HG03139 (cell line): ENCODE measurements around the gene ASXL3.
A peak's percentile ranks its signal among the peaks of the same experiment; 100 is the strongest.

Experiments used
- ATAC-seq: cut with Tn5 transposase; IDR thresholded peaks from one replicate; pipeline ENCODE4 v1.9.1; 2021; ENCODE audit not compliant: unreplicated experiment

Gene ASXL3

DNA sequence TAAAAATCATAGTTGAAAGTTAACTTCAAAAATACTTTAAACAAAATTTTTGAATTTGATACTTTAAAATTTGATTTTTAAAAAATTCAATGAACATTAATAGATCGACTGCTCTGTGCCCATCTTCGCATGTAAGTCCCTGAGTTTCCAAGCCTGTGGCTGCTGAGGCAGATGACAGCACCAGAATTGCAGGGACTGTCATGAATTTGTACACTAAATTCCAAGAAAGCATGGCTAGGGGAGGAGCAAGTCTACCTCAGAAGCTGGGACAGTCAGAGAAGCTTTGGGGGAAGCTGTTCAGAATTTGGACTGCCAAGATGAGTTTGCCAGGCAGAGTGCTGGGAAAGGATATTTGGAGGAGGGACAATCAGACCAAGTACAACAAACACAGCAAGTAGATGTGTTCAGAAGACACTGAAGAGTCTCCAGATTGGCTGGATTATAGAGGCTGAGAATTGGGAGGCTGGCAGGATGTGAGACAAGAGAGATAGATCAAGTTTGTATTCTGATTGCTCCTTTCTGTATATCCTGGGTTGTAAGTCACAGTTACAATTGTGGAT lies 79.0 kb downstream of the ASXL3 start:
- ATAC-seq: no peak

DNA sequence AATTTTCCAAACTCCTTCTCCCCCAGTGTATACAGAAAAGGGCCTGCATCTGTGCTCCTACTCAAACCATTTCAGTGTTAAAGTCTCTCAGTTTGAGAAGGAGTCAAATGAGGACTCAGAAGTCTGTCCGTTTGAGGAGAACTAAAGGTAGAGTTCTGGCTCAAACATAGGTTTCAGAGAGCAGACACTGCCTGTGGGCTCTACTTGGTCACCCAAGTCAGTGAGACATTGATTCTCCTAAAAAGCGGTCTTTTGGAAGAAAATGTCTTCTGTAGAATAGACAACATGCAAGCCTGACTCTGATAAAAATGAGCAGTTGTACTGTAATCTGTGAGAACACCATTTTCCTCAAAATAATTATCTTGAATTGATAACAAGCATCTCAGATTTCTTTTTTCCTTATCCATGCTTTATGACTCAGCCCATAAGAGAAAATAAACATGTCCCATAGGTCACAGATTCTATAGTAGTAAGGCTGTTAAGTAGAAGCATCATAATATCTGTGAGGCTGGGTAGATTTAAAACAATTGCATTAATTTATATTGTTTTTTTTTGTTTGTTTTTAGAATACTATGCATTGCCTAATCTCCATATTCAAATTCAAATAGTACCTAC lies 82.8 kb downstream of the ASXL3 start:
- ATAC-seq: no peak

DNA sequence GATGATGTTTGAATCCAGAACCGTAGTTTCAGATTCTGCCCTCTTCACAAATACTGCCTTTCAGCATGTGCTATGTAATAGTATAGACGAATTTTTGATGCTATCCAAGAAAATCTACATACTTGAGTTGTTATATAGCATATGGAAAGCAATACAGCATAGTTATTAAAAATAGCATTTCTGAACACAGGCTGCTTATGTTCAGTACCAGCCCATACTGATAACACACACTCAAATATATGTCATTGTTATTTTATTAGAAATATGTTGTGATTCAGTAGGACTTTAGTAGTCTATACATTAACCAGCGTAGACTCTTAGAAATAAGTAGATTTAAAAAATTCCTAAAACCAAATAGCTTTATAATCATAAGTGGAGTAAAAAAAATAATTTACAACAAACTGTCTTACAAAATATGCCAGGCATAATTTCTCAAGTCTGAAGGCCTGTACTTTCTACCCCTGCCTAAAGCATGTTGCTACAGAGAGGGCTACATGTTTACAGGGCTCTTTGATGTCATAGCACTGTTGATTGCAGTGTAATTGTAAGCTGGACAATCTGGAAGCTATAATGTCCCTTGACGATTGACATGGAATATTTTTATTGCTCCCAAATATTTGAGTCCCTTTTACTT lies 86.3 kb downstream of the ASXL3 start:
- no peak for ATAC-seq

DNA sequence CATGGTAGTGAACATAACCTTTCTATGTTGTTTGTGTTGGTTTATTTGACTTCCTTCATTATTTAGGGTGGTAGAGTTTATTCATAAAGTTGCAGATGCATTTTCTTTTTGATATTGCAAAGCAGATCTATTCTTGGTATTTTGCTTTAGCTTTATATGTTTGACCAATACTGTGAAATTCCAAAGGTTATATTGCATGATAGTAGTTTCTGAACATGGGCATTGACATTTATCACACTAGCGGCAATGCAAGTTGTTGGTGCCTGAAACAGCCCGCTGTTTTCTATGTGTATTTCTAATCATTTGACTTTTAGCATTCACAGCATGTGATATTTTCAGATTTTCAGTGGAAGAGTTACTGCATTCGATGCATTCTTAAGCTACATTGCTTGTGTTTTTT lies 87.2 kb downstream of the ASXL3 start:
- ATAC-seq: no peak

DNA sequence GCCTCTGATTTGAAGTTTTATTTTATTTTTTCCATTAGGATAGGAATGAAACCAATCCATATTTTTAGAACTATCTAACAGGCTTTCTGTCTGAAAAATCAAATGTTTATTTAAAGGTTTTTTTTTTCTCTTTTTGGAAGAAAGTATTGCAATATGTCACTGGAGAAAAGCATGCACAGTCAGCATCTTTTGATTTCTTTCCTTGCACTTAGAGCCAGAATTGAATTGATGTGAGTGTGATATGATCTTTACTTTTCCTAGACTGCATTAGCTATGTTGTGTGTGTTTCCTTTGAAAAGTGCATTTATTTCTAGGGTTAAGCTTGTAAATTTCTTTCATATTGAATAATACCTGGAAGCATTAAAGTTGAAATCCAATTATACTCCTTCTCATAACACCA lies 87.6 kb downstream of the ASXL3 start:
- ATAC-seq: no peak

DNA sequence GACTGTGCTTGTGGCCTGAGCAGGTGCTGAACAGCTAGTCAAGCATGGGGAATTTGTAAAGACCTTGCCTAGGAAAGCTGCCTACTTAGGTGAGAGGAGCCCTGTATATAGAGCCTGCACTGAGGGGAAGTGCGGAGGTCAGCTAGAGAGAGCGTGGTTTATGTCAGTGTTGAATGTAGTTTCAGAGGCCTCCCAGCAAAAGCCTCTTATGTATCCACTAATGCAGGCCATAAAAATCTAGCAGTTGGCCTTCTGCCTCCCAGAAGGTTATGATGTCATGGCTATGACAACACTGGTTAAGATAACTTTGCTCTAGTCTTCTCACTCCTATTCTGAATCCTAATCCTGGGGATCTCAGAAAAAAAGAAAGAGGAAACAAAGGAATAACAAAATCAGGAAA lies 88.9 kb downstream of the ASXL3 start:
- no peak for ATAC-seq

DNA sequence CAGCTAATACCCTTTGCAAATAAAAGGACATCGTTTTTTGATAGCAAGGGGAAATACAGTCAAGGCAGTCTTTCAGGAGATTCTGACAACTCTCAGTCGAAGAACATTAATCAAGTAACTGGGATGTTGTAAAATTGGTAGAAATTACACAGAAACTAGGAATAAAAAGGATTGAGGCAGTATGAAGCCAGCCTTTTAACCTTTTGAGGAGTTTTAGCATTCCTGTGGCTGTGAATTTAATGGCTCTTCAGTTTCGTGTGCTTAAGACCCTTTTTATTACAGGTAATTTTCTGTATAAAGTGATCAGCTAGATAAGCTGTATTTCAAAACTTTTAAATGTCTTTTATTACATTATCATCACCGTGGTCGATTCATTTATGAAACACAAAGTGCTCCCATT lies 91.6 kb downstream of the ASXL3 start:
- no peak for ATAC-seq

DNA sequence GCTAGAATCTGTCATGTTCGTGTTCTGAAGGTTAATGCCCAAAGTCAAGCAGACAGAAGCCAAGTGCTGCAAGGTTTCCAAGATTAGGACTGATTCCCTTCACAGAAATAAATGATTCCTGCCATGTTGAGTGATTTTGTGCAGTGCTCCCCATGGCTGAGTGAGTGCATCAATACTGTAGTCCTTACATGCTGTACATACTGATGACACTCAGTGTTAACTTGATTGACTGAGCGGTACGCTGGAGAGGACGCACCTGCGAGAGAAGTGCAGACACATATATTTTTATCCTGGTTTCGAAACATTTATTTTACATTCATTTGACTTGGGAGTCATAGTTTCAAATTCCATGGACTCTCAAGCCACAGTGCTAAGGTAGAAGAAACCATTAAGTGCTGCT lies 92.0 kb downstream of the ASXL3 start:
- ATAC-seq: no peak

DNA sequence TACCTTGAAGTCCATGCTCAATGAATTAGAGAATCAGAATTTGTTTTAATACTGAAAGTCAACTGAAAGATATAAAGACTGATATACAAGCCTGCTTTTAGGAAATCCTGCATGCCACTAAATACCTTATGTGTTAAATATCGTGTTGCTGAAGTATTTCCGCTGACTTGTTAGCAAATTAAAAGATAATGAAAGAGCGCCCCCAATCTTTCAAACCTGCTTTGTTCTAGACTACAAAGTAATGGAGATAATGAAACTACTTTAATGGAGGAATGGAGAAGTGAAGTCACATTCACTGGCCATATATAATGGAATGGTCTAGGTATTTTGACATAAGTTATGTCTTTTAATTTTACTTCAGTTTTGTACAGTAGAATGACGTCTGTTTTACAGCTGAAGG lies 95.7 kb downstream of the ASXL3 start:
- no peak for ATAC-seq

DNA sequence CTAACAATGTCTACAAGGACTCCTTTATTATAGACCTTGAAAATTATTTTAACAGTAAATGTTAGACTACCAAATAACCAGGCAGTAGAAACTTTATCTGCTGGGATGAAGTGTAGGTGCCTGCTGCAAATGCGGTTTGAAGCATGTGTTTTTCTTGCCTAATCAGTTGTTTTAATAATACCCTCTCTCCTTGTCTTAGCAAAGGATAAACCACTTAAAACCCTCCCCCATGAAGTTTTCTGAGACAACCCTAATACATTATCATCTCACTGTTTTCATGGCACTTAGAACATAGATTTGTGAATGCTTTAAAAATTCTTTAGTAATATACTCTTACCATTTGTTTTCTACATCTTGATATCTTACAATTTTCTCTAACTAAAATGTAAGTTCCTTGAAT lies 98.6 kb downstream of the ASXL3 start:
- ATAC-seq: no peak

DNA sequence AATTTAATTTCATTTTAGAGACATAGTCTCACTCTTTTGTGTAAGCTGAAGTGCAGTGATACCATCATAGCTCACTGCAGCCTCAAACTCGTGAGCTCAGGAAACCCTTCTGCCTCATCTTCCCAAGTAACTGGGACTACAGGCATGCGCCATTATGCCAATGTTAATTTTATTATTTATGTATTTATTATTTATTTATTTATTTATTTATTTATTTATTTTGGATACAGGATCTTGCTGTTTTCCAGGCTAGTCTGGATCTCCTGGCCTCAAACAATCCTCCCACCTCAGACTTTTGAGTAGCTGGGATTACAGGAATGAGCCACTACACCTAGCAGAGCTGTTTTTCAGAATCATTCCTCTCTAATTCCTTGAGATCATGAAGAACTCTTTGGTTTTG lies 99.9 kb downstream of the ASXL3 start:
- no peak for ATAC-seq

DNA sequence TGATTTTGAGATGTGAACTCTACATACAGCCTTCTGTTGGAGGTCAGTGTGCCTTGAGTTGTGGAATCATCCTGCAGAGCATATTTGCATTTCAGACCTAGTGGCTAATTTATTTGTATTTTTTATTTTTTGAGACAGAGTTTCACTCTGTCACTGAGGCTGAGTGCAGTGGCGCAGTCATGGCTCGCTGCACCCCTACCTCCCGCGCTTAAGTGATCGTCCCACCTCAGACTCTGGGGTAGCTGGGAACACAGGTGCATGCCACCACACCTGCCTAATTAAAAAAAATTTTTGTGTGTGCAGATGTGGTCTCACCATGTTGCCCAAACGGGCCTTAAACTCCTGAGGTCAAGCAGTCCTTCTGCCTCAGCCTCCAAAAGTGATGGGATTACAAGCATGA lies 104.4 kb downstream of the ASXL3 start:
- no peak for ATAC-seq

DNA sequence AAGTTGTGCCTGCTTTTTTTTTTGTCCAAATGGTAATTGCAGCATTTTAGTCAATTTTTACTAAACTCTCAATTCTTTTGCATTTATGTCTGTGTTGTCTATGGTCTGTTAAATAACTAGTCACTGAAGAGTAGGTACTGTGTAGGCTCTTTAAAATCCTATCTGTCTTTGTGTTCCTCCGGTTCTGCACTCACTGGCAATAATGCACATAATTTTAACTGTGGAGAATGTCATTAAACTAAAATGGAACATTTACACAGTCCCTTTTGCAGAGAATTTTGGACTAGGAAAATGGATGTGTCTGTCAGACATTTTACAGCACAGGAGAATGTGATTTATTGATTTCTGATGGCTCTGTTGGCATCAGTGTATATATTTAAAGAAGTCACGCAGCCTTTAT lies 116.6 kb downstream of the ASXL3 start:
- ATAC-seq: no peak

DNA sequence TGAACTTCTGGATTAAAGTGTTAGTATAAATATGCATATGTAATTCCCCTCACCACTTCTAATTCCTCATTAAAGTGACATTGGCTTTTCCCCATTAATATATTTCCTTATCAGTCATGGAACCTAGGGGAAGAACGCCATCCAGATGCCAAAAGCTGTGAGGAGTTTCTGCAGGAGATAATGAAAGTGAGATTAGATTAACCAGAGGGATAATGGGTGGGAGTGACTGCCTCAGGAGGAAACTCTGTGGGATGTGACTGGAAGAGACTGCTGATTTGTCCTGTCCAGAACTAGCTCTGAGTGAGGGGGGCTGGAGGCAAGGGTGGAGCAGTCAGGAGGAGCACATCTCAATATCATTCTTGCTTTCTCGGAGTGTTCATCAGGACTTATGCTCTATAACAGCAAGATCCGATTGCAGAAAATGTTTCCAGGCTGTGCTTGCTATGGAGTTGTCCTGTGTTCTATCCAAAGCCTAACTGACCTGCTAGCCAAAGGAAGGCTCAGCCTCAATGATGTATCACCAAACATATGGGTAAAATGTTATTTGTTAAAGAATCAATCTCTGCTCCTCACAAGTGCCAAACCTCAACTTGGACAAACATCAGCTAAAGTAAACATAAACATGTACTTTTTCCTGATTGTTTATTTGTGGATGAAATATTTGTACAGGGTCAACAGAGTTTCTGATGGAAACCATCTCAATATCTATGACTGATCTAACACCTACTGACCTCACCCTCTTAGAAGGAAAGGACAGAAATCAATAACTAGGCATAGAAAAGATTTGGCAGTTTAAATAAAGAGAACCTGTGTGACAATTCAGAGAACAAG lies 118.5 kb downstream of the ASXL3 start:
- ATAC-seq: no peak

DNA sequence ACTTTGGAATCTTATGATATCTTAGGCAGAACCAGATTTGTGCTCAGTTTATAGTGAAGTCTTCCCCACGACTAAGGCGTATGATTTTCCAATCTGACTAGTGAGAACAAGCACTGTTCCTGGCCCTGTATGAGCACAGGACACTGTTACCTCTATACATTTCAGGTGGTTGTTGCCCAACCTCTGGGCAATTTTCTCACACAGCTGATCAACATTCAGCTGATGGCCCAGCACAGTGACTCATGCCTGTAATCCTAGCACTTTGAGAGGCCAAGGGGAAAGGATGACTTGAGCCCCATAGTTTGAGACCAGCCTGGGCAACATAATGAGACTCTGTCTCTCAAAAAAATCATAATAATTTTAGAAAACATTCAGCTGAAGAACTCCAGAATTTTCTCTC lies 119.5 kb downstream of the ASXL3 start:
- ATAC-seq: no peak

DNA sequence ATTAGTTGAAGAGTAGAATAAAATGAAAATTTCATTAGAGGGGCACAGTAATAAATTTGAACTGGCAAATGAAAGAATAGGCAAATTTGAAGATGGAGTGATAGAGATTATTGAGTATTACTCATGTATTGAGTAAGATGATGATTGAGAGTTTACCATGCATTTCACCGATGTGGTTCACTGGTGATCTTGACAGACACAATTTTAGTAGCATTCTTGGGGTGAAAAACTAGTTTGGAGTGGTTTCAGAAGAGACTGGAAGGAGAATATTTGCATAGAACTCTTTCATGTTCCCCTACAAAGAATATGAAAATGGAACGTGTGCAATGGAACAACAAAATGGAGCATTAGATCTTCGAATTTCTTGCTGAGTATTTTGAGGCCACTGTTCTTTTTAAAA lies 121.4 kb downstream of the ASXL3 start:
- no peak for ATAC-seq

DNA sequence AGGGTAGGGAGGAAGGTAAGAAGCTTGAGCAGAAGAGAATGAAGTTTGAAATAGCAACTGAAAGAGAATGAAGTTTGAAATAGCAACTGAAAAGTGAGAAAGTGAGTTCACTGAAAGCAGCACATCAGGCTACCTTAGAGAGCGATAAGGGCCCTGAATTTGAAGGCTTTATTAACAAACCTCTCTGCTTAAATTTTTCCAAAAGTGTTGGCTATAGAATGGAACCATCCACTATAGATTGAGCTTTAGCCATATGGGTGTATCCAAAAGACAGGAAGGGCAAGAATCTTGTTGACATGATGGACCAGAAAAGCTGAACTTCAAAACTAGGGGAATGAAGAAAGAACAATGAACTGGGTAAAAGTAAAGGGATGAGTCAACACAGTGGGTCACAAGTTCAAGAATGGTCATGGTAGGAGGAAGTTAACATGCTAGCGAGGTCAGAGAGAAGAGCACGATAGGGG lies 122.5 kb downstream of the ASXL3 start:
- ATAC-seq: peak; percentile 76

DNA sequence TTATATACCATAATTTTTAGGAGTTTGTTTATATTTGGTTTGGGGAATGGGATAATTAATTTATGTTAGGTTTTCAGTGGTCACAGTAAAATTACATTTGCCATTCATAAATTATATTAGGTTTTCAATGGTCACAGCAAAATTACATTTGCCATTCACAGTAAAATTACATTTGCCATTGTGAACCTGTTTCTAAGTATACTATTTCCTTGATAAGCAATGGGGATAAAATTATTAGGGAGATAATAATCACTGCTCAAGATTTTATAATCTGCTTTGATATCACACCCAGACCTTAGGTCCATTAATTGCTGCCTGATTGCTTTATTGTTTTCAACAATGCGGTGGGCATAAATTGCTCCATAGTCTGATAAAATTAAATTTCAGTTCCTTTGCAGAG lies 124.6 kb downstream of the ASXL3 start:
- no peak for ATAC-seq

DNA sequence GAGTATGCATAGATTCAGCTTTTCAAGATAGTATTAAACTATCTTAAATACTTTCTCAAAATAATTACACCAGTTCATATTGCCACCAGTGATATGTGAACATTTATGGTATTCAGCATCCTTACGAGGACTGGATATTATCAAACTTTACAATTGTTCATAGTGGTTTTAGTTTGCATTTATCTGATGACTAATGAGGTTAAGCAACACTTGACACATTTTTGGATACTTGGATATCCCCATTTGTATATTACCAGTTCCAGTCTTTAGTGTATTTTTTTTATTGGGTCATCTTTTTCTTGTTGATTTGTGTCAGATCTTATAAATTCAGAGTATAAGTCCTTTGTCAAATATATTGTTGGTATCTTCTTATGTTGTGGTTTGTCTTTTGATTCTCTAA lies 128.4 kb downstream of the ASXL3 start:
- ATAC-seq: no peak

DNA sequence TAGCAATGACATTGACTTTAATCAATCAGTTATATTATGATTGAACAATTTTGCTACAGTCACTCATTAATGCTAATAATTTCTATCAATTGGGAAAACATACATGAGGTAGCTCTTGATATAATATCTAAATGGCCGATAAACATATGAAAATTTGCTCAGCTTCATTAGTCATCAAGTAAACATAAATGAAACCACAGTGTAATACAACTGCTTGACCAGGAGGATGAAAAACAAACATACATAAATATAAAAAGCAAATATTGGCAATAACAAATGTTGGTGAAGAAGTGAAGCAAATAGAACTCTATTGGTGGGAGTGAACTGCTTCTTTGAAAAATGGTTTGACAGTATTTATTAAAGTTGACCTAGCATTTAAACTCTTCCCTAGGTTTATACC lies 130.9 kb downstream of the ASXL3 start:
- no peak for ATAC-seq

DNA sequence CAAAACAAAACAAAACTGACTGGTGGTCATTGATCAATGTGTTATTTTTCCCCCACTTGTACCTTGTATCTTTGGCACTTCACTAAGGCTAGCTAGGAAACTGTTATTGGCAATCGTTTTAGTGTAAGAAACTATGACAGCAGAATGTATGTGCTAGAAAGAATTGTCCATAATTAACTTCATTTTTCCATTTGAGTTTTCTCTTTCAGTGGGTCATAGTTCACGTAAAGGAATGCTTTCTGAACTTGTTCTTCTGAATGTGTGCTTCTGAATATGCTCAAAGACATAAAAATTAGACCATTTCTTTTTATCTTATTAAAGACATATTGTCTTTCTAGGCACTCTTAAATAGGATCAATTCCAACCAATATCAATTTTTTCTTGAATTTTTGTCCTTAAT lies 132.2 kb downstream of the ASXL3 start:
- ATAC-seq: no peak

DNA sequence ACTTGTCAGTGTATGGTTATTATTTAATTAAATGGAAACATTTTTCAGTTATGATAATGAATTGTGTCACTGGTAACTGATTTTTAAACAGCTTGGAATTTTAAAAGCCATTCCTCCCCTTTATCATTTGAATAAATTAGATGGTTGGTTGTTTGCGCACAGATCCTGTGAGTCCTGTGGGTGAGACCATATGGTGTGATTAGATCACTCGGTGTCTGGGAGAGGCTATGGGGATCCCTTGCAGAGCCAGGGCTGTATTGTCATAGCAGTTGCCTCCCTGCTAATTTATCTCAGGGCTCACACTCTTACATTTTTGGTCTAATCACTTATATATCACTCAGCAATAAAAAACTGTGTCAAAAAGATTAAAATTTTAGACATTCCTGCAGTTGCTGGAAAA lies 133.5 kb downstream of the ASXL3 start:
- ATAC-seq: no peak
